Duodenal mucosa (tissue), 2 donors: Measurements from ENCODE around the gene ZNF234.

Experiments used
- H3K27ac ChIP-seq: one replicate; pipeline ENCODE4 v1.7.0; 2013; ENCODE audit warnings: low read depth, low read length
- H3K27me3 ChIP-seq, 2 donors: one replicate each; pipeline ENCODE4 v1.7.0; 2013; ENCODE audit warnings: low read length in 2 of 2, control low read depth in 1 of 2; ENCODE audit not compliant: insufficient read depth in 2 of 2, control insufficient read depth in 1 of 2
- H3K36me3 ChIP-seq, 2 donors: one replicate each; pipeline ENCODE4 v1.7.0; 2013; ENCODE audit warnings: low read length in 2 of 2, control low read depth in 1 of 2; ENCODE audit not compliant: insufficient read depth in 2 of 2, control insufficient read depth in 1 of 2
- H3K4me1 ChIP-seq, 2 donors: one replicate each; pipeline ENCODE4 v1.7.0; 2013; ENCODE audit warnings: low read length in 2 of 2, control low read depth in 1 of 2; ENCODE audit not compliant: insufficient read depth in 2 of 2, control insufficient read depth in 1 of 2
- H3K4me3 ChIP-seq, 2 donors: one replicate each; pipeline ENCODE4 v1.7.0; 2013; ENCODE audit warnings: low read length in 2 of 2, low read depth in 1 of 2
- H3K9ac ChIP-seq, 2 donors: one replicate each; pipeline ENCODE4 v1.7.0; 2013; ENCODE audit warnings: low read length in 2 of 2, low read depth in 1 of 2
- H3K9me3 ChIP-seq, 2 donors: one replicate each; pipeline ENCODE4 v1.7.0; 2013; ENCODE audit warnings: low read length in 2 of 2, control low read depth in 1 of 2; ENCODE audit not compliant: control insufficient read depth in 1 of 2

ZNF234 gene

GRCh38 chr19:44141191-44142058 is at the start of gene ZNF234:
Gene ZNF234 (plus strand): TSS chr19:44141554. CDS start chr19:44144633, 3,079 bp downstream.
- peaks cover 9% of the 10 kb centered on the region in 2 donors for H3K4me1 ChIP-seq
- peak within 1 kb of the TSS; percentile 46 for H3K27ac ChIP-seq

DNA sequence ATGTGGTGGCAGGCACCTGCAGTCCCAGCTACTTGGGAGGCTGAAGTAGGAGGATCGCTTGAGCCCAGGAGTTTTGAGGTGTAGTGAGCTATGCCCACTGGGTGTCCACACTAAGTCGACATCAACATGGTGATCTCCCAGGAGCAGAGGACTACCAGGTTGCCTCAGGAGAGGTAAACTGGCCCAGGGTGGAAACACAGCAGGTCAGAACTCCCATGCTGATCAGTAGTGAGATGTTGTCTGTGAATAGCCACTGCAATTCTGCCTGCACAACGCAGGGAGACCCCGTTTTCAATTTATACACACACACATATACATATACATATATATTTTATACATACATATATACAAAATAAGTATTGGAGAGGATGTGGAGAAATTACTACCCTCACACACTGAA is 49.2 kb upstream of the ZNF234 start:
- Histone ChIP-seq H3K9me3 (no peaks in the 10 kb centered on the region), H3K27ac (no peak overlapping the region), H3K4me3 (no peak overlapping the region), H3K9ac (no peak overlapping the region), H3K27me3 (no peaks in the 10 kb centered on the region), H3K36me3 (no peaks in the 10 kb centered on the region), H3K4me1 (peaks cover 0 to 4% of the 10 kb centered on the region in 2 donors)

More at GRCh38 chr19:44141191-44142058, at the start of gene ZNF234:
- H3K27me3 ChIP-seq = no peaks in the 10 kb centered on the region
- no peaks in the 10 kb centered on the region for H3K9me3 ChIP-seq
- H3K4me3 ChIP-seq = peak within 1 kb of the TSS; percentile 91 to 96
- peak within 1 kb of the TSS; percentile 63 to 67 for H3K9ac ChIP-seq
- H3K36me3 ChIP-seq = peaks cover 12 to 13% of the 10 kb centered on the region in 2 donors

- H3K27ac ChIP-seq = peak within 1 kb of the TSS; percentile 52
Observed at GRCh38 chr19:44093931-44094765, 47.2 kb upstream of the ZNF234 start, which contains the start of gene ZNF224. Gene ZNF224 (plus strand): TSS chr19:44094361. CDS start chr19:44097874, 3,513 bp downstream.

GRCh38 chr19:44107751-44108150 is 33.6 kb upstream of the ZNF234 start:
- H3K9ac ChIP-seq = no peak overlapping the region
- peak overlapping the region; percentile 25 to 52 for H3K4me3 ChIP-seq
- no peak overlapping the region for H3K27ac ChIP-seq
- H3K27me3 ChIP-seq = no peaks in the 10 kb centered on the region
- peaks cover 20 to 36% of the 10 kb centered on the region in 2 donors for H3K36me3 ChIP-seq
- H3K9me3 ChIP-seq = peaks cover 47 to 63% of the 10 kb centered on the region in 2 donors
- H3K4me1 ChIP-seq = peaks cover 0 to 9% of the 10 kb centered on the region in 2 donors

More at GRCh38 chr19:44093931-44094765, 47.2 kb upstream of the ZNF234 start, which contains the start of gene ZNF224:
- Histone ChIP-seq H3K4me3 (peak within 1 kb of the TSS; percentile 94 to 97), H3K9me3 (peaks cover 0 to 3% of the 10 kb centered on the region in 2 donors), H3K9ac (peak within 1 kb of the TSS; percentile 84), H3K4me1 (peaks cover 0 to 4% of the 10 kb centered on the region in 2 donors), H3K27me3 (no peaks in the 10 kb centered on the region), H3K36me3 (peaks cover 8 to 18% of the 10 kb centered on the region in 2 donors)

DNA sequence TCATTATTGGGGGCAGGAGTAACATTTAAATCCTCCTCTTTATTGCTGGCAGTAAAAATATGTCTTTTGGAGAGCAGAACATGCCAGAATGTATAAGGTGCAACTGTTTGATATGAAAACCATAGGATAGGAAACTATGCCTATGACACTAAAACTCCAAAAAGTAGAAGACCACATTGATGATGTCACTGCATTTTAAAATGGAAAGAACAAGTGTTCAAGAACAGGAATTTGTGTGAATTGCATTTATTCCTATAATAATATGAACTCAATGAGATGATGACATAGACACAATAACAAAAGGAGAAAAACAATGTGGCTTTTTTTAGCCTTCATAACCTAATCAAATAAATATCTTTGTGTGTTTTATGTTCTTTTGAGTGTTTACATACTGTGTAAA is 31.9 kb upstream of the ZNF234 start:
- Histone ChIP-seq H3K9ac (no peak overlapping the region), H3K27me3 (no peaks in the 10 kb centered on the region), H3K4me1 (peaks cover 0 to 17% of the 10 kb centered on the region in 2 donors), H3K9me3 (peaks cover 42 to 58% of the 10 kb centered on the region in 2 donors), H3K4me3 (no peak overlapping the region), H3K27ac (no peak overlapping the region), H3K36me3 (peaks cover 12 to 20% of the 10 kb centered on the region in 2 donors)

DNA sequence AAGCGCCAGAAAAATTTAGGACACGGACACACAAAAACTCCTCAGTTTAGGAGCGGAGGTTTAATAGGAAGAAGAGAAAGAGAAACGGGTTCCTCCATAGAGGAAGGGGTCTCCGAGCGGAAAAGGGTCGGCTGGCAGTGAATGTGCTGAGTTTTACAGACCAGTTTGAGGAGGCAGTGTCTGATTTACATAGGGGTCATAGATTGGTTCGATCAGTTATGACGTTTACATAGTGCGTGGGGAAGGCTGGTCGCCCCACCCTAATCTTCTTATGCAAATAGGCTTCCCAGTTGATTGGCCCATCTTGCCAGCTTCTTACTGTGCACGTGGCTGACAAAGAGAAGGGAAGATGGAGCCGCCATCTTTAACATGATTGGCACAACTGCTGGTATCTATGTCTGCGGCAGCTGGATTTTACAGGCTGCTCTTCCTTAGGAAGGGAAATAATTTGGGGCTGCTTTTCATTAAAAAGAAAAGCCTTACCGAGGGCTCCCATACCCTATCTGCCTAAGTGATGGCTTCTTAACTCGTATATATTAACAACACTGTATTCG is 29.4 kb upstream of the ZNF234 start:
- Histone ChIP-seq H3K27me3 (no peaks in the 10 kb centered on the region), H3K9me3 (peaks cover 27 to 43% of the 10 kb centered on the region in 2 donors), H3K4me1 (peaks cover 0 to 17% of the 10 kb centered on the region in 2 donors), H3K9ac (no peak overlapping the region), H3K4me3 (peak overlapping the region; percentile 89 to 93), H3K27ac (no peak overlapping the region), H3K36me3 (peaks cover under 1 to 15% of the 10 kb centered on the region in 2 donors)

- H3K9ac ChIP-seq = peak overlapping the region; percentile 43 to 48
- H3K27me3 ChIP-seq = no peaks in the 10 kb centered on the region
- peaks cover 0 to 17% of the 10 kb centered on the region in 2 donors for H3K4me1 ChIP-seq
- peak overlapping the region; percentile 89 to 93 for H3K4me3 ChIP-seq
- H3K27ac ChIP-seq = no peak overlapping the region
- peaks cover 0 to 16% of the 10 kb centered on the region in 2 donors for H3K36me3 ChIP-seq
- H3K9me3 ChIP-seq = peaks cover 19 to 35% of the 10 kb centered on the region in 2 donors
Observed at GRCh38 chr19:44112802-44113137, 28.6 kb upstream of the ZNF234 start.

- Histone ChIP-seq H3K9ac (peak within 1 kb of the TSS; percentile 72 to 77), H3K9me3 (peaks cover 14 to 30% of the 10 kb centered on the region in 2 donors), H3K27ac (no peak within 1 kb of the TSS), H3K4me3 (peak within 1 kb of the TSS; percentile 89 to 93), H3K36me3 (peaks cover 3 to 20% of the 10 kb centered on the region in 2 donors), H3K27me3 (no peaks in the 10 kb centered on the region), H3K4me1 (peaks cover 0 to 17% of the 10 kb centered on the region in 2 donors)
Observed at GRCh38 chr19:44113138-44113783, 28.1 kb upstream of the ZNF234 start, which contains the start of gene ZNF225. Gene ZNF225 (plus strand): TSS chr19:44113399. CDS start chr19:44115828, 2,429 bp downstream.

- Histone ChIP-seq H3K27me3 (no peaks in the 10 kb centered on the region), H3K27ac (no peak overlapping the region), H3K4me3 (peak overlapping the region; percentile 89 to 93), H3K9me3 (peaks cover 12 to 27% of the 10 kb centered on the region in 2 donors), H3K4me1 (peaks cover 0 to 17% of the 10 kb centered on the region in 2 donors), H3K9ac (peak overlapping the region; percentile 72 to 77), H3K36me3 (peaks cover 4 to 24% of the 10 kb centered on the region in 2 donors)
Observed at GRCh38 chr19:44113784-44114390, 27.5 kb upstream of the ZNF234 start.
